Tibial nerve (tissue), 4 donors: Measurements from ENCODE around the gene AUTS2.

ENCODE experiments used
- CTCF ChIP-seq, 5 experiments: fragments of 200-600 bp in 3 of 5; fragments of 450-650 bp in 2 of 5; sonication (generic) in 3 of 5; IDR thresholded peaks; one replicate each; pipeline ENCODE4 v1.5.1; 2016 to 2019; ENCODE audit warnings: antibody characterized with exemption in 5 of 5, mild to moderate bottlenecking in 3 of 5, moderate library complexity in 2 of 5
- EP300 ChIP-seq, 2 donors: sonication (generic); formaldehyde crosslinking; IDR thresholded peaks; one replicate each; pipeline ENCODE4 v1.6.1; 2017; ENCODE audit warnings: antibody characterized with exemption in 2 of 2, mild to moderate bottlenecking in 1 of 2
- POLR2A ChIP-seq, 2 donors: fragments of 450-650 bp; IDR thresholded peaks; one replicate each; pipeline ENCODE4 v1.6.1; 2017; ENCODE audit warnings: antibody characterized with exemption in 2 of 2, mild to moderate bottlenecking in 2 of 2, moderate library complexity in 2 of 2

GRCh38 chr7:69702357-69702756 is 104.1 kb downstream of the AUTS2 start:
- TF ChIP-seq CTCF (IDR thresholded peaks at IDR 0.05) (no peak), POLR2A (IDR thresholded peaks at IDR 0.05) (no peak), EP300 (IDR thresholded peaks at IDR 0.05) (no peak)
